GM19468 (cell line): Measurements from ENCODE around the gene KCNQ1.

Experiments
- ATAC-seq: cut with Tn5 transposase; IDR thresholded peaks from one replicate; pipeline ENCODE4 v1.9.1; 2021; ENCODE audit warnings: mild to moderate bottlenecking, moderate library complexity, moderate number of reproducible peaks; ENCODE audit not compliant: unreplicated experiment; ENCODE audit errors: extremely low read depth

KCNQ1 gene

DNA sequence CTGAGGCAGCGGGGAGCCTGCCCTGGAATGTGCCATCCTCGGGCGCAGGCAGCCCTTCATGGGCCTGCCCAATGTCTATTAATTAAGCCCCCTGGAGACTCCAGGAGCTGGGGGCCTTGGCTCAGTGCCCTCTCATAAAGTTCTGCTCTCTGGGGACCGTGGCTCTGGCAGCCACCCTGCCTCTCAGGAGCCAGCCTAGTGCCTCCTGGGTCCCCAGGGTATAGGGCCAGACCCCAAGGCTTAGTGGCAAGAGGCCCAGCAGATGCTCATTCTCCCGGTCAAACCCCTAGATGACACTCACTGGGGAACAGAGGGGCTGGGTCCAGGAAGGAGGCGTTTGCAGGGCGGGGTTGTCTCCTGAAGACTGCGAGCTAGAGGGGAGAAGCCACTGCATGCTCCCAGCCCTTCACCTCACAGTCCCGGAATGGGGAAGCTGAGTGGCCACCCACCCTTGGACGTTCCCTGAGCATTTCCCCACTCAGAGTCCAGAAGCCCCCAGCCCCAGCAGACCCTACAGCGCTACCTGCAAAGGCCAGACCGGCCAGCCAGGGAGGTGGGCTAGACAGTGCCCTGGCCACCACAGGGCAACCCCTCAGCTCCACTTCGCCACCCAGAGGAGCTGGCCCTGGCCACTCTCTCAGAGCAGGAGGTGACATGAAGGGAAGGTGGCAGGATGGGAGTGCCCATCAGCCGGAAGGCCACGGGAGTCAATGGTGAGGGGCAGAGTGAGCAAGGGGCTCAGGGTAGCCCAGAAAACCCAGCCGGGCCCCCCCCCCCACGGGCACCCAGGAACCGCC, 357.8 kb downstream of the KCNQ1 start:
- ATAC-seq: no peak

DNA sequence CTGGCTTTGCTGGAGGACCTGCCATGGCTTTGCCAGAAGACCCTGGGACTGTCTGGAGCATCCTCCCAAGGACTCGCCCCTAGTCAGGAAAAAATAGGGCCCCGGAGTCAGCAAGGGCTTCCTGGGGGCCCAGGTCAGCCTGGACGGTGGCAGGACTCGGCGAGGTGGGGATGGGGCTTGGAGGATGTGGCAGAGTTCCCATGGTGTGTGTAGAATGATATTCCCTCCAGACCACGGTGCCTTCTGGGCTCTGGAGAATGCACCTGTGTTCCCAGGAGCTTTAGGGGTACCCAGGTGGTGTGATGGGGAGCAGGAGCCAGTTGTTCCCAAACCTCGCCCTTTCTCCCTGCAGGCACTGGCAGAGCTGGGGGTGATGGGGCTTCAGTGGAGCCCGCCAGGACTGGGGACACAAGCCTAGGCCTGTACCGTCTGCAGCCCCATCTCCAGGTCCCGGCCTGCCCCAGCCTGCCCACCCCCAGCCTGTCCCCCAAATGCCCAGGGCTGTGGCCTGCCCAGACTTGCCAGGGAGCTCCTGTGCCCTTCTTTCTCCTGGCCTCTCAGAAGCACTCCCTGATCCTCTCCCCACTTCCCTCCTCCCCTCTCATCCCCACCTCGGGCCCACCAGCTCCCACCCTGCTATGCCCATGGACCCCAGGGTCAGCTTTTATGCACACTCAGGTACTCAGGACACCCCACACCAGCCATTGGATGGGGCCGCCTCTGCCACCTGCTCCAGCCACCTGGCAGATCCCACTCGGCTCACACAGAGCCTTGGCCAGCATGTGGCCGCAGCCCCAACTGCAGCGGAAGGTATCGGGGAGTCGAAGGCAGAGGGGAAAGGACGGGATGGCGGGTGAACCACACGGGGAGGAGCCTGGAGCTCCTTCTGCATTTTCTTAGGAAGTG, 358.6 kb downstream of the KCNQ1 start:
- ATAC-seq: no peak

DNA sequence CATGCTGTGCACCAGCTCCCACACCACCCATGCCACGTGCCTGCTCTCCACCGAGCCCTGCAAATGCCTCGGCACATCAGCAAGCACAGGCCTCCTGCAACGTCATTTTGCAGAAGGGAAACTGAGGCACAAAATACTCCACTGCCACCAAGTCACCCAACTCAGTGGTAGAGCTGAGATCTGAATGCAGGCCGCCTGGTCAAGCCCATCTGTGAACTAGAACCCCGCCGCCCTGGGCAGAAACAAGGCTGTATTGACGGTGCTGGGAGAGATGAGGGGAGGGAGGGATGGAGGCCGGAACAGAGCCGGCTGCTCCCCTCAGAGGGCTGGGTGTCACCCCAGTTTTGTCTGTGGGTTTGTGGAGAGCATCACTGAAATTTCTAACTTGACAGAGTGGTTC, 359.4 kb downstream of the KCNQ1 start:
- no peak for ATAC-seq

DNA sequence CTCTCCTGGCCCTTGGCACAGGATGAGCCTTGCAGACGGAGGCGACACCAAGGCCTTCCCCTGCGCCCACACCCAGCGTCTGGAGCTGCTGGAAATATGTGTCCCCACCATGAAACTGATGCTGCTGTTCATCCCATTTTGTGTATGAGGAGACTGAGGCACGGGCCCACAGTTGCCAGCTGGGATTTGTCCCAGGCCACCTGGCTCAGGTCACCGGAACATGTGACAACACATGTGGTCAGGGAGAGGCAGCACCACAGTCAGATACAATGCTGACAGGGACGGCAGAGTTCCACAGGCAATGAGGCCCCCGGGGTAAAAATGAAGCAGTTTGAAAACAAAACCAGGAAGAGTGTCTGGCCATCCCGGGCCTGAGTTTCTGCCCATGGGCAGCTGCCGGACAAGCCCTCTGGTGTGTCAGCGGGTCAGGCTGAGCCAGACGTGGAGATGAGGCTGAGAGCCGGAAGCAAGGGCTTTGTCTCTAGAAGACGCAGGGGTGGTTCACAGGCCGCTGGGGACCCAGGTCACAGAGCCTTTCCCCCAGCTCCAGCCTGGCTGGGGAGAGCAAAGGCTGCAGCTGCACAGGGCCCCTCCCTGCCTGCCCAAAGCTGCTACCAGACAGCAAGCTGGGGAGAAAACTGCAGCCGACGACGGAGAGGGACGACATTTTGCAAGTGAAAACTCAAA, 360.0 kb downstream of the KCNQ1 start:
- no peak for ATAC-seq

DNA sequence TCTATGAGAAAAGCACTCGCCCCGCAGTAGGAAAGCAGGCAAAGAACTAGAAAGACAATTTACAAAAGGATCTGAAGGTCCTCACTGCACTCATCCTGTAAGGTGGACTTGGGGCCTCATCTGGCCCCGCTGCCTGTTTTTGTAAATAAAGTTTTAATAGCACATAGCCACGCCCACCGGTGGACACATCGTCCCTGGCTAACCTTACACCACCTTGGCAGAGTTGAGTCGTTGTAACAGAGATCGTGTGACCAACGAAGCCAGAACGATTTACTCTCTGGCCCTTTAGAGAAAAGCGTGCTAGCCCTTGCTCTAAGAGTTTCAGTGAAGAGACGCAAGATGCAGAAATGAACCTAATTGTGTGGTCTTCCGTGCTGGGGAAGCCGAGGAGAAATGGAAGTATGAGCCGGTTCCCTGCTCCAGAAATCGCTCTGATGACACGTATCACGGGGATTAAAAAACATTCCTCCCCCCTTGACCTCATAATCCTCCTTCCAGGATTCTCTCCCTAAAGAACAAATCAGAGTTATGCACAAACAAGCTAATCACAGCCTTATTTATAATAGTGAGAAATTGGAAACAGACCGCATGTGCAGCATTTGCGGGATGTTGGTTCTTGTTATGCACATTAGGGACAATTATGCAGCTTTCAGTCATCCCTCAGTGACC, 360.7 kb downstream of the KCNQ1 start:
- ATAC-seq: no peak

DNA sequence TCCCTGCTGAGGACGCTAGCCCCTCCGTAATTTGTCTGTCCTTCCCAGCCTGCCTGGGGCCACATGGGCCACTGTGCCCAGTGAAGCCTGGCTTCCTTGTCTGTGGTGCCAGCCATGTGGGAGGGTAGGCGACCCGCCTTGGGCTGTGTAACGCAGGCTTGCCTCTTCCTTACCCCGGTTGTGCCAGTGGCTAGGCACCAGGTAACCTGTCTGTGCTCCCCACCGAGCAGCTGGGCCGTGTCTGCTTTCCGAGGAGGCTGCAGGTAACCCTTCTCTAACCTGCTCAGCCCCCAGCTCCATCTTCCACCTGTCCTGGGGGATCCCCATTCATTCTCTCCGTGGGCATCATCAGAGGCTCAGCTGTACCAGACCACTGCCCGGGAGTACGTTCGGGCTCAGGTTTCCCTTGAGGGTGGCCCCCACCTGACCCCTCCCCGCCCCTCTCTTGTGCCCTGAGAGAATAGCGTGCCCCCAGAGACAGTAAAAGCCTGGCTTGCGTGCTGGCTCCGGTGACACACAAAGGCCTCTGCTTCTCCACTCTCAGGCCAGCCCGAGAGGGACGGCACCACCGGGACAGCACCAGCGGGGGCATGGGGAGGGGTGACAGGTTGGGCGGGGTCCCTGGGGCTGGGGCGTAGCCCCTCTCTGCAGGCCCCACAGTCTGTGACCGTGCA, 361.7 kb downstream of the KCNQ1 start:
- no peak for ATAC-seq

DNA sequence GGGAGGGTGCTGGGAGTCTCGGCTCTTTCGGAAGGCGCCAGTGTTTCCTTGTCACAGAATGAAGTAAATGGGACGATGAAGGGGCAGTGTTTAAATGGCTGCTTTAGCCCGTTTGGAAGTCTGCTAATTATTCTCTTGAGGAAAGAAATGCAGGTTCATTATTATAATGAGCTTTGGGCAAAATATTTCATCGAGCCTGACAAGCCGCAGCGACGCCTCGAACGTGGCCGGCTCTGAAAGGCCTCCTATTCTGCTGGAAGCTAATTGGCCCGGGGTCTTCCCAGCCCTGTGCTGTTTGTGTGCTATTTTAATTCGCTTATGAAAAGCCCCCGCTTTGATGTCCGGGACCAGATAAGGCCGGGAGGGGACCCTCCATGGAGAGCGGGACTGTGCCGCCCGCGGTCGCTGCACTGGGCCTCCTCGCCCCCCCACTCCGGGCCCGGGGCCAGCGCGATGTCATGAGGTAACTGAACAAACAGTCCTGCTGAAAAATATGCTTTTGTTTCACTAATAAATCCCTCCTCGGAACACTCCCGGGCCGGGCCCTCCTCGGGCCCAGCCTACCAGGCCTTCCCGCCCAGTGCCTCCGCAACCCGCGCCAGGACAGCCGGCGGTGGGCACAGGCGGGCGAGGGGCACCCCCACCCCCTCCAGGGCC, 362.3 kb downstream of the KCNQ1 start:
- ATAC-seq: no peak

DNA sequence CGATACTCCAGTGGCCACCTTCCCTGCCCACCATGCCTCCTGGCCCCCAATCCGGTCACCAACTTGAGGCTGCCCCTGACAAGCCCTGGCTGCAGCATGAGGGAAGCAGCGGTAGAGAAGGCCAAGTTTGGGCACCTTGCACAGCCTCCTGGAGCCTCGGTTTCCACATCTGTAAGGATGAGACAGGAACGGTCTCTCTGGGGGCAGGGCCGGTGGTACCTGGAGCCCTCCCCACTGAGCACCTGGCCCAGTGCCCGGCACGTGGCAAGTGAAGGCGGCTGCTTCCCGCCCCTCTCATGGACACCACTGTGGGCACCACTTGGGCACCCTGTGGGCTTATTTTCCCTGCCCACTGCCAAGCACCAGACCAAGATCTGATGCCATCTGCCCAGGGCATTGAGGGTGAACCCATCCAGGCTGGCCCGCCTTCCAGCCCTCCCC, 363.0 kb downstream of the KCNQ1 start:
- ATAC-seq: no peak

DNA sequence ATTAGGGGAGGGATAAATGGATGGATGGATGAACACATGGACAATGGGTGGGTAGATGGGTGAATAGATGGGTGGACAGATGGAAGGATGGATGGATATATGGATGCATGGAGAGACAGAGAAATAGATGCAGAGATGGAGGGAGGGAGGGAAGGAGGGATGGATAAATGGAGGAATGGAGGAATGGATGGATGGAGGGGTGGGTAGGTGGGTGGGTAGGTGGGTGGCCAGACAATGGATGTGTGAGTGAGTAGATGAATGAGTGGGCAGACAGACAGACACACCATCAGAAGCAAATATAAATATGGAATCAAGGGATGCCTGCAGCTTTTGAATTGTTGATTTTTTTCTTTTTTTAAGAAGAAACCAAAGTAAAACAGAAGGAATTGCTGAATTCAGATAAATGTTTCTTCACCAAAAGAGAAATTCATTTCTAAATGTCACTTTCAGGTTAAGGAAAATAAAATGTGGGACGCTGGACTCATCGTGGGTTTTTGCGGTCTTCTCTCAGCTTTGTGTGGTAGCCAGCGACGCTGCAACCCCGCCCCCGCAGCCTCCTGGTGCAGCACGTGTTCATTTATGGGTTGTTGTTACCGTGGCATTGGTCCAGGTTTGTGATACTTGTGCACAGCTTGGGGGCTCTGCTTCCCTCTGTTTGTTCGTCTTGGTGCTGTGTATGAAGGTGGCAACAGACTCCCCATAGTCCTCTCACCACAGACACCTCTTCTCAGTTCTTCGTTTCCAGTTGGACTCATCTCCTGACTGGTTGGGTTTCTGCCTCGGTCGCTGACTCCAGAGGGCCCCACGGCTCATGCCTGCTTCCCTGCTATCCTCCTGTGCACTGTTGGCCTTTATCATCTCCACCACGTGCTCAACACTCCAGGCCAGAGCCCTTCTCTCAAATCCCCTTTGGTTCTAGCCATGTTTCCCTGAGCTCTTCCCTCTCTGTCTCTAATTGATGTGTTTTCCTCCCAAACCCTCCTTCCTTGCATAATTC, 364.3 kb downstream of the KCNQ1 start:
- ATAC-seq: no peak

DNA sequence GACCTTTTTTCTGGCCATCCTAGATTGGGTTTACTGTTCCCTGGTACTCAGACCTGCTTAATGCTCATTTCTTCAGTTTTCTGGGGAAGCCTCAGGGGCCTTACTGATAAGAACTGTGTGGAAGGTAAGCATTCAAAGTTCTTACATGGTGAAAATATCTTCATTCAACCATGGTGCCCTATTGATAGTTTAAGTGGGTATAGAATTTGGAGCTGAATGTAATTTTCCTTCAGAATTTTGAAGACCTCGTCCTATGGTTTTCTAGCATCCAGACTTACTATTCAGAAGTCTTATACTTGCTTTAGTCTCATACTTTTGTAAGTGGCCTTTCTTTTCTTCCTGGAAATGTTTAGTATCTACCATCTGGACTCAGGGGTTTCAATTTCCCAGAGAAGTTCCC, 365.0 kb downstream of the KCNQ1 start:
- ATAC-seq: no peak

DNA sequence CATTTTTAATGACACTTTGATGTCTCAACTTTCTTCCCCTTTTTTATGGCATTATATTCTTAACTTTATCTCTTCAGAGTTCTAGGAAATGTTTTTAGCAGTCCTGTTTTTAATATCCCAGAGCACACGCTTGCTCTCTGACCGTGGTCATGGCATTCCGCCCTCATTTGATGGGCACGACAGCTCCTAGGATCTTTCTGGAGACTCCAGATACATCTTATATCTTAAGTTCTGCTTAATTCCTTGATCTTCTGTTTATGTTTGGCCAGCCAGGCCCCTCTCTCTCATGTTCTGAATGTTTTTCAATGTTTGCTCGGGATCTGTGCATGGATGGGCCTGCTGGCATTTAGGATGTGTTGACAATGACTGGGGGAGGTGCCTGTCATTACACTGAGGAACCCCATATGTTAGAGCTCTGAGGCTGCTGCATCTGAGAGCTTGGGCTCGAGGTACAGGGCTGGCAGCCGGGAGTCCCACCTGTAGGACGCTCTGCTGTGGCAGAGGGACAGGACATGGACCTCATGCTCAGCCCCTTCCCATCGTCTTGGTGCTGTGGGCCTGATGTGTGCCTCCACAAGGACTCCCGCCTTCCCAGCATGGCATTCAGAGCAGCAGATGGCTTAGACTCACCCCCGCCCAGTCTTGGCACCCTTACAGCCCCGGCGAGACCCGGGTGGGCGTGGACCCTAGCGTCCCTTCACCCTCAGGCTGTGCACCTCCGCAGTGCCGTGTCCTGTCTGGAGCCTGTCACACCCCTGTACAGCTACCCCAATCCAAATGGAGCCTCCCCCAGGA, 365.8 kb downstream of the KCNQ1 start:
- no peak for ATAC-seq

DNA sequence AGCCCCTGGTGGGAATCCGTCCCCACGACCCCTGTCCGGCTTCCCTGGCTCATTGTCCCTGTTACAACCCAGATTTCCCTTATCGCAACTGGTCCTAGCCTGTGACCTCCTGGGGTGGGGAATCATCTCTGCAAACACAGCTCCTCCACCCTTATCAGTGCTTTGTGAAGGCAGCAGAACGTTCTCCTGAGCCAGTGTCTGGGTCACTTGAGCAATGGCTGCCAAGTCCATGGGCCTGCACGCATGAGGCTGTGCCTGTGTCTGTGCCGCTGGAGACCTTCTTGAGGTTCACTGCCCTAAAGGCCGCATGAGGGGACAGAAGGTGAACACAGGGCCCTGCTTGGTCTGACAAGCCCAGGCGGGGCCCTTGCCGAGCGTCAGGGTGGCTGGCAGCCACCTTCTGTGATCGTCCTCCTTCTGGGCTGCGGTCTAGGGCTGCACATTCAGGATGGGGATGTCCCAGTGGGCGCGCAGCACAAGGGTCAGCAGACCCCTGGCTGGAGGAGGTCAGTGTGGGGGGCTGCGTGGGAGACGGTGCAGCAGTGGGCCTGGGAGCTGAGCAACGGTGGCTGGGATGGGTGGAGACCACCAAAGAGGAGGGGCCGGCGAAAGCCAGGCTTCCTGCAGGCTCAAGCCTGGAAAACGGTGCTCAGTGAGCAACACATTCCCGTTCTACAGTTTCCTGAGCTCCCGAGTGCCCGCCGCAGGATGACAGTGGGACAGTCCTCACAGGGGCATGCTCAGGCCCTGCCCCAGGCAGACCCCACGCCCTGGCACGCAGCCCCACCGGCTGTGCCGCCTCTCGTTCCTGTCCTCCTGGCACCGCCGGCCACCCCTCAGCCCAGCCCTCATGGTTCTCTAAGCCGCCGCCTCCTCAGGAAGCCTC, 366.6 kb downstream of the KCNQ1 start:
- ATAC-seq: no peak

DNA sequence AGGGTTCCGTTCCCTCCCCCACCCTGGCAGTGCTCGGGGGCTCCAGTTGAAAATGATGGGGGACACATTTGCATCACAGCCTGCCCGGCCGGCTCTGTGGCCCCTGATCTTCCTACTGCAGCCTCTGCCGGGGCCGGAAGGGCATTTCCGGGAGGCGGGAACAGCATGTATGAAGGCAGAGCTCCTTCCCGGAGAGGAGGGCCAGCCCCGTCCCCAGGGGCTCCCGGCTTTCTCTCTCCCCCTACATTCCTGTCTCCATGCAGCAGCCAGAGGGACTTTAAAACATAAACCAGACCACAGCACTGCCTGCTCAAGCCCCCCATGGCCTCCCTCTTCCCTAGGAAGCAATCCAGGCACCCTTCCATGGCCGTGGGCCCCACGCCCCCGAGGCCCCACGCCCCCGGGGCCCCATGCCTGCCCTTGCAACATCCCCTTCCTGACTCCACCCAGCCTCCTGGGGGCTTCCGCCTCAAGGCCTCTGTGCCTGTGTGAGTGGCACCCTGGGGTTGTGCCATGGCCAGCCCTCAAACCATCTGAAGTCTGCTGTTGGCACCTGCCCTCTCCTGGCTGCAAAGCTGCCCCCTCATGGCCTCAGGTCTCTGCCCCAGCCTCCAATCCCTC, 367.7 kb downstream of the KCNQ1 start:
- no peak for ATAC-seq

DNA sequence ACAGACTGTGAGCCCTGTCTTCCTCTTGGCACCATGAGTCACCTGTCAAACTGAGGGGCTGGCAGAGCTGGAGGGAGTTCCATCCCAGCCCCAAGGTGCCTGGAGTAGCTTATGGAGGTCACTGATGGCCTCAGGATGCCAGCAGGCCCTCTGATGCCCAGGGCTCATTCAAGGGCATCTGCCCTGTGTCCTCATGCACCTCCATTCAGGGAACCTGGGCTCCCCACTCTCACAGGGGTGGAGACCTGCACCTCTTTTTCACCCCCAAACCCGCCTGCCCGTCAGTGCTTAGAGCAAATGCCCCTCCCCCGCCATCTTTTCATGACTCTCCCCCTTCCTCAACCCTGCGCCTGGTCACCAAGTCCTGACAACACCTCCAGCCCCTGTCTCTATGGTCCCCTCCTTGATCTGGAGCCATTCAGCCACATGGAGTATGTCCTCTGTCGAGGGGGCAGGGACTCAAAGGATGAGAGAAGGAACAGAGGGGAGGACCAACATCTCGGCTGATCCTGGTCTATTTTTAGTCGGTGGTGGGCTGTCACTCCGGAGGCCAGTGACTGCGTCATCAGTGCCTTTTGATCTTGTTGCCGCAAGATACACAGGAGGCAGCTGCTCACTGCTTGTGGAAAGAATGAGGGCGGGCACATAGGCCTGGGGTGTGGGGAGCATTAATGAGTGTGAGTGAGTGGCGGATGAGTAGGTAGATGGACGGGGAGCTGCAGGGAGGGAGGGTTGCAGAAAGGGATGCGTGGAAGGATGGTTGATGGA, 368.5 kb downstream of the KCNQ1 start:
- ATAC-seq: no peak

DNA sequence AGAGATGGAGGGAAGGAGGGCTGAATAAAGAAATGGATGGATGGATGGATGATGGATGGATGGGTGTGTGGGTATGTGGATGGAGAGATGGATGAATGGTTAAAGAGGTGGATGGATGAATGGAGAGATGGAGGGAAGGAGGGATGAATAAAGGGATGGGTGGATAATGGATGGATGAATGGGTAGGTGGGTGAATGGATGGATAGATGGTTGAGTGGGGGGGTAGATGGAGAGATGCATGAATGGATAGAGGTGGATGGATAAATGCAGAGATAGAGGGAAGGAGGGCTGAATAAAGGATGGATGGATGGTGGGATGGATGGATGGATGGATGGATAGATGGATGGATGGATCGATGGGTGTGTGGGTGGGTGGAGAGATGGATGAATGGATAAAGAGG, 369.2 kb downstream of the KCNQ1 start:
- ATAC-seq: no peak
